Measurements from ENCODE around the gene ZDHHC12.
A peak's percentile ranks its signal among the peaks of the same experiment; 100 is the strongest.

ZDHHC12 gene

DNA sequence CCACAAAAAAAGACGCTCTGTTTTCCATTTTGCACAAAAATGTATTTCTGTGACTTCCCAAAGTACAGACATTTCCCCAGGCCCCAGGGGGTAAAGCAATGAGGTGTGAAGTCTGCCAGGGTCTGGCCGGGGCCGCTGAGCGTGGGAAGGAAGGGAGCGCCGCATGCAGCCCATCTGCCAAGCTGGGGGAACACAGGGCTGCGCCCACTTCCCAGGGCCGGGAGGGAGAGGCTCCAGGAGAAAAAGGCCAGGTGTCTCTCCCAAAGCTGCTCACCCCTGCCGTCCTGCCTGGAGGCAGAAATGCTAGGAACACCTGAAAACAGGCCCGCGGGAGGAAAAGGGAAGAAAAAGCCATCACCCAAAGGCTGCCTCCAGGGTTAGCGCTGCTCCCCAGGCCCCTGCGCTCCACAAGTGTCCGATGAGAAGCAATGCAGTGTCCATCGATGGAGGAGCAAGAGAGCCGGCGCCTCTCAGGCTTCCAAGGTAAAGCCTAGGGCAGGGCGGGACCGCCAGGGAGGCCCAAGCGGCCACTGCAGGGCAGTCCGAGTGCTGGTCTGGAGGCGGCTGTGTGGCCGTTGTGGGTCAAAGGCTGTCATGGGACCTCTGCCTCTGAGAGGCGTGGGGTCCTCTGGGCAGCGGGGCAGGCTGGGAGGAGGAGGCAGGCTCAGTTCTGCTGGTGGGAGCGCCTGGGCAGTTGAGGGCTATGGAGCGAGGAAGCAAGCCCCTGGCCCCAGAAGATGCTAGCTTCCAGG lies 6.0 kb upstream of the ZDHHC12 start:
- no peak for DNase-seq

- no peak for DNase-seq
Observed at GRCh38 chr9:128729302-128729701, 5.4 kb upstream of the ZDHHC12 start.

- no peak for DNase-seq
Observed at GRCh38 chr9:128728298-128728697, 4.4 kb upstream of the ZDHHC12 start.

DNA sequence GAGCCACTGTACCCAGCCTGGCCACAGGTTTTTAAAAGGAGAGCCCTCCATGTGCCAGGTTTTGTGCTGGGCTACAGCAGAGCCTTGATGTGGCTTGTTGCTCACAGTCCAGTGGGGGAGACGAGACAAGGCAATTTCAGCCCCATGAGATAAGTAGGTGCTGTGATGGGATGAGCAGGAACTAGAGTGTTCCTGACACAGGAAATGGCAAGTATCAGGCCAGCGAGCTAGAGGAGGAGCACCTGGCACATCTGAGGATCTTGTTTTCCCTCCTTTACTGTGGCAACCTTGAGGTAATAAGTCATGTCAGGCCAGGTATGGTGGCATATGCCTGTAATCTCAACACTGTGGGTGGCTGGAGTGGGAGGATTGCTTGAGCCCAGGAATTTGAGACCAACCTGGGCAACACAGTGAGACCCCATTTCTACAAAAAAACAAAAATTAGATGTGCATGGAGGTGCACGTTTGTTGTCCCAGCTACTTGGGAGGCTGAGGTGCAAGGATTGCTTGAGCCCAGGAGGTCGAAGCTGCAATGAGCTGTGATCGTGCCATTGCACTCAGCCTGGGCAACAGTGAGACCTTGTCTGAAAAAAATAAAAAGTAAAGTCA lies 3.8 kb upstream of the ZDHHC12 start:
- DNase-seq: no peak

- DNase-seq: peak; percentile 2
Observed at GRCh38 chr9:128724744-128725211, 851 bp upstream of the ZDHHC12 start.

- DNase-seq: no peak
Observed at GRCh38 chr9:128723352-128723865, 518 bp downstream of the ZDHHC12 start.

DNA sequence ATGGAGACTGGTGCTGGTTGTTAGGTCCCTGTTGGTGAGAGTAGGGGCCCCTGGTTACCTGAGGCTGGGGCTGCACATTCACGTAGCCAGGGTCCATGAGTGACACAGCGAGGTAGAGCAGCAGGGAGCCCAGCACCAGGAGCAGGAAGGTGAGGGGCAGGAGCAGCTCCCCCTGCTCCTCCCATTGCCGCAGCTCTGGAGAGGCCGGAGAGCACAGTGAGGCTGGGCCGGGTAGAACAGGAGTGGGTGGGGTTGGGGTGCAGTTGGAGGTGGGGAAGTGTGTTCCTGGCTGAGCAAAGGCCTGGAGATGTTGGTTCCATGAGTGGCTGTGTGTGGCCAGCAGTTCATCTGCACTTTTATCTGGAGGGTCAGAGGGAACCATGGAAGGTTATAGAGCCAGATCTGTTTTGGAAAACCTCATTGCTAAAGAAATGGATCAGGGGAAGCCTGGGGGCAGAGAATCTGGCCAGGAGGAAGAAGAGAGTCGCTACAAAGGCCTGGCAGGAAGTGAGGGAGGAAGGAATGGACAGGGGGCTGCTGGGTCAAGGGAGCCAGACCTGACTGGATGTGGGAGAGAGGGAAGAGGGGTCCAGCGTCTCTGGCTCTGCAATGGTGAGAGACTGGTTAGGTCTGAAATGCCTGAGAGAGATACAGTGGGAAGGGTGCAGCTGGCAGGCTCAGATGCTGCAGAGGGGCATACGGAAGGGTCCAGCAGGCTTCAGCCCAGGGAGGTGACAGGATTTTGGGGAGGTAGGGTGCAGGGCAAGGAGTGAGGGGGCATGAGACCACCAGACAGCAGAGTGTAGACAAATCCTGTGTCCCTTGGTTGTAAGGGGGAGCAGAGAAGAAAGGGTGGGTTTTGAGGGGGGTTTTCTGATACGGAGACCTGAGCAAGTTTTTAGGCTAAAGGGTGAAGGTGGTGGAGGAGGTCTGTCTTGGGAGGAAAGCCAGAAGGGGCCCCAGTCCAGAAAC lies 1.3 kb downstream of the ZDHHC12 start:
- no peak for DNase-seq

DNA sequence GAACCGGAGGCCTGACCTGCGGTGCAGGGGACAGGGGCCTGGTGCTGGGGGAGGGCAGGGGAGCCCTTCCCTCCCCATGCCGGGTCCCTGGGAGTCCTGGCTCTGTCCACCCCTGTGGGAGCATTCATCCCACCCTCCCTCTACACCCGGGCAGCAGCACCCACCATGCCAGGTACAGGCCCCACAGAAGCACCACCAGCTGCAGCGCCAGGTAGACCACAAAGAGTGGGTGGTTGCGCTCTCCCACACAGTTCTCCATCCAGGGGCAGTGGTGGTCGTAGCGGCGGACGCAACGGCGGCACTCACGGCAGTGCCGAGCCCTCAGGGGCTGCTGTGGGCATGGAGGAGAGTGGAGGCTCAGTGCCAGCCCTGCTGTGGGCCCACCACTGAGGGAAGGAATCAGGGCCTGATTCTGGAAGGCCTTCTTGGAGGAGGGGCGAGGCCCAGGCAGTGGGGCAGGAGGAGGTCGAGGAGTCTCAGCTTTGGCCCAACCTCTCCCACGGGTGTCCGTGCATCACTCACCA lies 2.4 kb downstream of the ZDHHC12 start:
- no peak for DNase-seq

GRCh38 chr9:128720841-128721486 lies 3.0 kb downstream of the ZDHHC12 start:
- no peak for DNase-seq

DNA sequence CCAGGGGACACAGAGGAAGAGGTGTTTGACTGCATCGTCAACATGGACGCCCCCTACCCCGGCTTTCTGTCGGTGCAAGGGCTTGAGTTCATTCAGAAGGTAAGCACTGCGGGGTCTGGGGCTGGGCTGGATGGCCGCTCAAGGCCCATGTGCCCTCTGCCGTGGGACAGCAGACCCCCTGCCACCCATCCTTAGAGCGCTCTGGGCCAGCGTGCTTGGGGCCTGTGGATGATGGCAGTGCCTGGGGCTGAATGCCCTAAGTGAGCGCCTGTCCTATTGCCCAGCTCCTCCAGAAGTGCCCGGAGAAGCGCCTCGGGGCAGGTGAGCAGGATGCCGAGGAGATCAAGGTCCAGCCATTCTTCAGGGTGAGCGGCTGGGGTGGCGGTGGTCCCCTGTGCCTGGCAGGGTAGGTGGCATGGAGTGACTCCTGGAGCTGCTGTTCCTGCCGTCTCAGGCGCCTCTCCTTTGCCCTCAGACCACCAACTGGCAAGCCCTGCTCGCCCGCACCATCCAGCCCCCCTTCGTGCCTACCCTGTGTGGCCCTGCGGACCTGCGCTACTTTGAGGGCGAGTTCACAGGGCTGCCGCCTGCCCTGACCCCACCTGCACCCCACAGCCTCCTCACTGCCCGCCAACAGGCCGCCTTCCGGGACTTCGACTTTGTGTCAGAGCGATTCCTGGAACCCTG lies 3.9 kb downstream of the ZDHHC12 start:
- DNase-seq: no peak

DNA sequence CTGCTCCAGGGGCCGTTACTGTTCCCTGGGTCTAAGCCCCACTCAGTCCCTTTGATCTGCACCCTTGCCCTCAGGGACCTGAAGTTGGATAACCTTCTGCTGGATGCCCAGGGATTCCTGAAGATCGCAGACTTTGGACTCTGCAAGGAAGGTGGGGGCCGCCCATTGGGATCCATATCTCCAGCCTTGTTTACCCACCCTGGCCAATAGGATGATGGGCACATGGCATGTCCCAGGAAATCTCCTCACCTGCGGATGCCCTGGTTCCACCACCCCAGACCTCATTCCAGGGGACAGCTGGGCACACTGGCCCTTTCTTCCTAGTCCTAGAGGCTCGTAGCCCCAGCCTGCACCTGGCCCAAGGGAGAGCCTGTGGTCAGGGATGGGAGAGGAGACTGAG lies 5.5 kb downstream of the ZDHHC12 start:
- DNase-seq: no peak

GRCh38 chr9:128718047-128718446 lies 5.9 kb downstream of the ZDHHC12 start:
- DNase-seq: no peak

- no peak for DNase-seq
Observed at GRCh38 chr9:128716581-128717254, 7.2 kb downstream of the ZDHHC12 start.

- DNase-seq: no peak
Observed at GRCh38 chr9:128715436-128715750, 8.5 kb downstream of the ZDHHC12 start.

DNA sequence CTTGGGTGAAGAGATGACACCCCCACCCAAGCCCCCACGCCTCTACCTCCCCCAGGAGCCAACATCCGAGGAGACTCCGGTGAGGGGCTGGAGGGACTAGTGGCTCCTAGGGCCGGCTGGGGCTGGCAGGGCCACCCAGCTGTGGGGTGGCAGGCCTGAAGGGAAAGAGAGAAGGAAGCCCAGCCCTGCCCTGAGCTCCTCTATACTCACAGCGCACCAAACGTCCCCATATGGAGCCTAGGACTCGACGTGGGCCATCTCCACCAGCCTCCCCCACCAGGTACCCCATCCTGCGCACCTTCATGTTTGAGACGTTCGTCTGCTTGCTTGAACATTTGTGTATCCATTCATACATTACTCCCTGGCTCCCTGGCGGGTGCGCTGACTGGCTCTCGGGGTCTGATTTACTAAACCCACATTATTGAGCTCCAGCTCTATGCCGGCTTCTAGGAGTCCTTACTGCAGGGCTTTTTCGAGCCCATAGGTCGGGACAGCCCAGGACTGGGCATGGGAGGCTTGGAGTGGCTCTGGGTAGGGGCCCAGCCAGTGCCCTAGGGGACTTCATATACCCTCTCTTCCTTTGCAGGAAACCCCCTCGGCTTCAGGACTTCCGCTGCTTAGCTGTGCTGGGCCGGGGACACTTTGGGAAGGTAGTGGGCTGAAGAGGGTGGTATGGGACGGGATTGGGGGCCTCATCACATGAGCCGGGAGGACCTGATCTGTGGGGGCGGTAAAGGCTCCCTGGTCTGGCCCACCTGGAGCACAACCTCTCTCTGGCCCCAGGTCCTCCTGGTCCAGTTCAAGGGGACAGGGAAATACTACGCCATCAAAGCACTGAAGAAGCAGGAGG lies 9.1 kb downstream of the ZDHHC12 start:
- no peak for DNase-seq

DNA sequence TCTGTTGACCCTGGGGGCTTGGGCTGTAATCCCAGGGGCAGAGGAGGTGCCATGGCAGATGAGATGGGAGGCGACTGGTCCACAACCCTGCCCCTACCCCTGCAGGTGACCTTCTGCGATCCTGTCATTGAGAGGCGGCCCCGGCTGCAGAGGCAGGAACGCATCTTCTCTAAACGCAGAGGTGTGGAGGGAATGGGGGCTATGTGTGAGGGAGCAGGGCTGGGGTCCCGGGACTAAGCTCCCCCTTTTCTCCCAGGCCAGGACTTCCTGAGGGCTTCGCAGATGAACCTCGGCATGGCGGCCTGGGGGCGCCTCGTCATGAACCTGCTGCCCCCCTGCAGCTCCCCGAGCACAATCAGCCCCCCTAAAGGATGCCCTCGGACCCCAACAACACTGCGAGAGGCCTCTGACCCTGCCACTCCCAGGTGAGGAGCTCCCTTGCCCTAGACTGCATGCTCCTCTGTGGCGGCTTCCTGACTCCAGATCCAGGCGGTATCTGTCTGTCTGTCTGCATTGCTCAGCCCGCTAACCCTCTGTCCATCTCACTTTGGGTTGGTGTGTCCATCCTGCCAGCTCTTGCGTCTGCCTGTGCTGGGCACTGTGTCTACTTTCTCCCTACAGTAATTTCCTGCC lies 9.9 kb downstream of the ZDHHC12 start:
- DNase-seq: no peak

DNA sequence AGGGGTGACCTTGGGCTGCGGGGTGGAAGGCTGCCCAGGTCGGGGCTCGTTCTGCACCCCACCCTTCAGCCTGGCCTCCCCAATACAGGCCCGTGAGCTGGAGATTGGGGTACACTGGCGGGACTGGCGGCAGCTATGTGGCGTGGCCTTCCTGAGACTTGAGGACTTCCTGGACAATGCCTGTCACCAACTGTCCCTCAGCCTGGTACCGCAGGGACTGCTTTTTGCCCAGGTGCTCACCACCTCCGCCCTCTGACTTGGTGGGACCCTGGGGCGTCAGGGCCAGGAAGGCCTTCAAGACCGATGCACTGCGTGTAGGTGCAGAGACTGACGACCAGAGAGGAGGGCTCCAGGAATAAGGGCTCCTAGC lies 10.5 kb downstream of the ZDHHC12 start:
- DNase-seq: no peak

GRCh38 chr9:128712451-128713410 lies 11.2 kb downstream of the ZDHHC12 start:
- no peak for DNase-seq

DNA sequence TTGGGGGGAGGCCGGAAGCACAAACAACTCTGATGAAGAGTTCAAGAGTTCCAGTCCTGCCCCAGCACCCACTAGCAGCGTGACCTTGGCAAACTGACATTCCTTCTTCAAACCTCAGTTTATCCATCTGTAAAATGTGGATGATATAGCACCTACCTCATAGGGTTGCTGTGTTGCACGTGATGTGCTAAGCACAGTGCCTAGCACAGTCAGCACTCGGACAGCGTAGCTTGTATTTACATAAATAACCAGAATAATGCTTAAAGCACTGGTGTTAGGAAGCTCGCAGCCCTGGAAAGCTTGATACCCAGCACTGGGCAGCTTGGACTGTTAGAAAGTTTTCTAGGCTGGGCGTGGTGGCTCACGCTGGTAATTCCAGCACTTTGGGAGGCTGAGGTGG lies 16.5 kb downstream of the ZDHHC12 start:
- no peak for DNase-seq
